Suppressor macrophage treated with lipopolysaccharide for 1 hour (primary cell): ENCODE results near the gene WNT4.
A peak's percentile ranks its signal among the peaks of the same experiment; 100 is the strongest.

Experiments used
- DNase-seq, 3 donors: peaks; one replicate each; pipeline ENCODE4 v3.0.0-alpha.2; 2020 to 2022

Gene WNT4

GRCh38 chr1:22163137-22163536 lies 20.2 kb upstream of the WNT4 start:
- DNase-seq, result no peak

GRCh38 chr1:22159891-22160290 lies 17.0 kb upstream of the WNT4 start:
- no peak for DNase-seq

GRCh38 chr1:22158654-22159053 lies 15.8 kb upstream of the WNT4 start:
- DNase-seq, result no peak

GRCh38 chr1:22157359-22157966 lies 14.6 kb upstream of the WNT4 start:
- DNase-seq, result no peak

GRCh38 chr1:22155517-22155916 lies 12.6 kb upstream of the WNT4 start:
- no peak for DNase-seq

GRCh38 chr1:22154626-22155025 lies 11.7 kb upstream of the WNT4 start:
- no peak for DNase-seq

- DNase-seq, result no peak
Measured at GRCh38 chr1:22153660-22154437, 11.0 kb upstream of the WNT4 start.

- DNase-seq, result no peak
Measured at GRCh38 chr1:22150923-22151322, 8.0 kb upstream of the WNT4 start.

- peak in 2 of 3 donors; percentile 23 to 48 for DNase-seq
Measured at GRCh38 chr1:22142315-22143064, 407 bp downstream of the WNT4 start.

GRCh38 chr1:22141554-22142314 lies 1.2 kb downstream of the WNT4 start:
- peak in 1 of 3 donors; percentile 19 for DNase-seq

GRCh38 chr1:22140694-22141093 lies 2.2 kb downstream of the WNT4 start:
- DNase-seq, result no peak

- DNase-seq, result no peak
Measured at GRCh38 chr1:22139817-22140216, 3.1 kb downstream of the WNT4 start.

- DNase-seq, result no peak
Measured at GRCh38 chr1:22139066-22139594, 3.8 kb downstream of the WNT4 start.

- no peak for DNase-seq
Measured at GRCh38 chr1:22137004-22137720, 5.7 kb downstream of the WNT4 start.

GRCh38 chr1:22133931-22134324 lies 9.0 kb downstream of the WNT4 start:
- no peak for DNase-seq

GRCh38 chr1:22133247-22133930 lies 9.5 kb downstream of the WNT4 start:
- no peak for DNase-seq

GRCh38 chr1:22132517-22133235 lies 10.2 kb downstream of the WNT4 start:
- DNase-seq, result no peak

- DNase-seq, result peak; percentile 47 to 78 (median 55)
Measured at GRCh38 chr1:22131875-22132486, 10.9 kb downstream of the WNT4 start.

- DNase-seq, result no peak
Measured at GRCh38 chr1:22131062-22131461, 11.8 kb downstream of the WNT4 start.

- no peak for DNase-seq
Measured at GRCh38 chr1:22129501-22130117, 13.3 kb downstream of the WNT4 start.
